Measurements from ENCODE around the gene ITPR3.

The ITPR3 gene

DNA sequence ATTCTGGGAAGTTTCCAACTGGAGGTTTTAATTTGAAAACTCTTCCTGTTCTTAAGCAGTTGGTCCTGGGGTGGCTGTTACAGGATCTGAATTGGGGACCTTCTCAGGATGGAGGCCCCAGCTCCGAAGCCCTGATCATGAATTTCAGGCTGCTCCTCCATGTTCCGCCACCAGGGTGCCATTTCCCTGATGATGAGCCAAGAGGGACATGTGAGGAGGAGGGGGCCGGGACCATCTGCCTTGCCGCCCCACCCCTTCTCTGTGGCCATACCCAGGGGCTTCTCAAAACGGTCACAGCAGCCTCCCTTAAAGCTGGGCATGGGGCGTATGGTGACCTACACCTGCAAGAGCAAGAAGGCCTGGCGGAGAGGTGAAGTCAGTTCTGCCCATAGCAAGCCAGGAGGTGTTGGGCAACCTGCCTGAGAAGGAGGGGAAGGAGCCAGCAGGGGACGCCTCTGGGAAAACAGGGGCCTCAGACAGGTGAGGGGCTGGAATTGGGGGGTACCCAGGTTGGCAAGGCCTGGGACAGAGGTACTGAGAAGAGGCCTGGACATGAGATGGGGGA, 37.4 kb upstream of the ITPR3 start:
- Mint-ChIP-seq H3K36me3 (ENCODE audit: low read depth) (no peaks in the 10 kb centered on the region), H3K27ac (no peak overlapping the region), H3K27me3 (ENCODE audit: low read depth, poor library complexity) (peaks cover 7% of the 10 kb centered on the region), H3K4me1 (peaks cover 18% of the 10 kb centered on the region), H3K4me3 (no peak overlapping the region), H3K9me3 (no peaks in the 10 kb centered on the region)
- peak; percentile 47 for DNase-seq
- TF ChIP-seq, protein P1, sequence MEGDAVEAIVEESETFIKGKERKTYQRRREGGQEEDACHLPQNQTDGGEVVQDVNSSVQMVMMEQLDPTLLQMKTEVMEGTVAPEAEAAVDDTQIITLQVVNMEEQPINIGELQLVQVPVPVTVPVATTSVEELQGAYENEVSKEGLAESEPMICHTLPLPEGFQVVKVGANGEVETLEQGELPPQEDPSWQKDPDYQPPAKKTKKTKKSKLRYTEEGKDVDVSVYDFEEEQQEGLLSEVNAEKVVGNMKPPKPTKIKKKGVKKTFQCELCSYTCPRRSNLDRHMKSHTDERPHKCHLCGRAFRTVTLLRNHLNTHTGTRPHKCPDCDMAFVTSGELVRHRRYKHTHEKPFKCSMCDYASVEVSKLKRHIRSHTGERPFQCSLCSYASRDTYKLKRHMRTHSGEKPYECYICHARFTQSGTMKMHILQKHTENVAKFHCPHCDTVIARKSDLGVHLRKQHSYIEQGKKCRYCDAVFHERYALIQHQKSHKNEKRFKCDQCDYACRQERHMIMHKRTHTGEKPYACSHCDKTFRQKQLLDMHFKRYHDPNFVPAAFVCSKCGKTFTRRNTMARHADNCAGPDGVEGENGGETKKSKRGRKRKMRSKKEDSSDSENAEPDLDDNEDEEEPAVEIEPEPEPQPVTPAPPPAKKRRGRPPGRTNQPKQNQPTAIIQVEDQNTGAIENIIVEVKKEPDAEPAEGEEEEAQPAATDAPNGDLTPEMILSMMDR (IDR thresholded peaks at IDR 0.05): peak; percentile 31

GRCh38 chr6:33584700-33585402, 36.3 kb upstream of the ITPR3 start:
- peaks cover 11% of the 10 kb centered on the region for H3K27me3 Mint-ChIP-seq (ENCODE audit: low read depth, poor library complexity)
- H3K9me3 Mint-ChIP-seq: no peaks in the 10 kb centered on the region
- DNase-seq: no peak
- no peaks in the 10 kb centered on the region for H3K36me3 Mint-ChIP-seq (ENCODE audit: low read depth)
- TF ChIP-seq, protein P1 (IDR thresholded peaks at IDR 0.05): no peak
- H3K4me1 Mint-ChIP-seq: peaks cover 13% of the 10 kb centered on the region
- H3K27ac Mint-ChIP-seq: no peak overlapping the region
- no peak overlapping the region for H3K4me3 Mint-ChIP-seq

DNA sequence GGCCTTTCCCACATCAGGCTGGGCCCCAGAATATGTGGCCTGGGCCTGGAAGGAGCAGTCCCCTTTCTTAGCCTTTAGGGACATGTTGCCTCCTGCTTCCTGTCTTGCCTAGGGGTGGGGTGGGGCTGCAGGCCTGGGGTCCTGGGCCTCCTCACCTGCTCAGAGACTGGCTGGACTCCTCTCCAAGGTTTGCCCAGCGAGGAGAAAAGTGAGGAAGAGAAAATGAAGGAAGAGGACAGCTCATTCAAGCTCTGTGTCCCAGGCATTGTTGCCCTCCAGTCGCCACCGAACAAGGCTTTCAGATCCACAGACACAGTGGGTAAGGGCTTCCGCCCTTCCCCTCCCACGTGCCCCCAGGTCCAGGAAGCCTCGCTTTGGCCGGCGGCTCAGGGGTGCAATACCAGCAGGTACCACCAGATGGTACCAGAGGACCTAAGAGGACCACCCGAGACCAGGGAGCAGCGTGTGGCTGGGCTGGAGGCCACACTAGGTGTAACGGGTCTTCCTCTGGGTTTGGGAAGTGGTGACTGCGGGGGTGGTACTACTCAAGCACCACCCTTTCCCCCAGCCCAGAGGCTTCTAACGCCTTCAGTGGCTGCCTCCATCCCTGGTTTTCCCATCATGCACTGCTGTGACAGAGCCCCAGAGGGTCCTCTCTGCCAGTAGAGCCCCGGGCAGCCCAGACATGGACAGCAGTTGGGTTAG, 35.6 kb upstream of the ITPR3 start:
- peaks cover 11% of the 10 kb centered on the region for H3K4me1 Mint-ChIP-seq
- no peak overlapping the region for H3K27ac Mint-ChIP-seq
- TF ChIP-seq, protein P1 (IDR thresholded peaks at IDR 0.05): peak; percentile 86
- DNase-seq: peak; percentile 83
- no peak overlapping the region for H3K4me3 Mint-ChIP-seq
- H3K36me3 Mint-ChIP-seq (ENCODE audit: low read depth): no peaks in the 10 kb centered on the region
- H3K27me3 Mint-ChIP-seq (ENCODE audit: low read depth, poor library complexity): peaks cover 12% of the 10 kb centered on the region
- no peaks in the 10 kb centered on the region for H3K9me3 Mint-ChIP-seq

DNA sequence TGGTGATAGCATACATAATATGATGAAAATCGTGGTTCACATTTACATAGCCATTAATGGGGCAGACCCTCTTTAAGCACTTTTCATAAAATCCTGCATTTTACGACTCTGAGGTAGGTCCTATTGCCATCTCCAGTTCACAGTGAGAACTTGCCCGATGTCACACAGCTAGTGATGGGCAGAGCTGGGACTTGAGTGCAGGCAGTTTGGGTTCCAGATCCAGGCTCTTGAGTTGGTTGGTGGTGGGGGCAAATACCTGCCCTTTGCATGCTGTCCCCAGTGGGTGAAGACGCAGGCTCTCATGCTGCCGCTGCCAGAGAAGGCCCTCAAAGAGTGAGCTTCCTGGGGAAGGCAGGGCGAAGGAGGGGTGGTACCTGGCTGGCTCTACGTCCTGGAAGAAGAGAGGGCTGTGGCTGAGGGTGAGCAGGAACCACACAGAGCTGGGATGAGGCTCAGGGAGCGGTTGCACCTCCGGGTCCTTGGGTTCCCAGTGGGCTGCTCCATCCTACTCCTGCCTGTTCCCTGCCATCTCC, 34.9 kb upstream of the ITPR3 start:
- no peaks in the 10 kb centered on the region for H3K36me3 Mint-ChIP-seq (ENCODE audit: low read depth)
- no peak for DNase-seq
- no peaks in the 10 kb centered on the region for H3K9me3 Mint-ChIP-seq
- TF ChIP-seq, protein P1 (IDR thresholded peaks at IDR 0.05): no peak
- no peak overlapping the region for H3K27ac Mint-ChIP-seq
- H3K27me3 Mint-ChIP-seq (ENCODE audit: low read depth, poor library complexity): peaks cover 12% of the 10 kb centered on the region
- peaks cover 18% of the 10 kb centered on the region for H3K4me1 Mint-ChIP-seq
- no peak overlapping the region for H3K4me3 Mint-ChIP-seq

DNA sequence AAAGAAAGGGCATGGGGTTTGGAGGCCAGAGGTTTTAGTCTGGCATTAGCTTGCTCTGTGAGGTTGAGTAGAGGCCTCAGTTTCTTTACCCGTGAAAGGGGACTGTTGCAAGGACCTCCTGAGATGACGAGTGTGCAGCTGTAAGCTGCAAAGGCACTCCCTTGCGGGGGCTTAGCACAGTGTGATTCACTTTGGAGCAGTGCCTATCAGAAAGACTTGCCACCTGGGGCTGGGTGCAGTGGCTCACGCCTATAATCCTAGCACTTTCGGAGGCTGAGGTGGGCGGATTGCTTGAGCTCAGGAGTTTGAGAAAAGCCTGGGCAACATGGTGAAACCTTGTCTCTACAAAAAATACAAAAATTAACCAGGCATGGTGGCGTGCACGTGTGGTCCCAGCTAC, 33.6 kb upstream of the ITPR3 start:
- DNase-seq: no peak
- peaks cover 16% of the 10 kb centered on the region for H3K27me3 Mint-ChIP-seq (ENCODE audit: low read depth, poor library complexity)
- H3K36me3 Mint-ChIP-seq (ENCODE audit: low read depth): no peaks in the 10 kb centered on the region
- no peak overlapping the region for H3K4me3 Mint-ChIP-seq
- TF ChIP-seq, protein P1 (IDR thresholded peaks at IDR 0.05): no peak
- H3K4me1 Mint-ChIP-seq: peaks cover 29% of the 10 kb centered on the region
- H3K27ac Mint-ChIP-seq: no peak overlapping the region
- H3K9me3 Mint-ChIP-seq: no peaks in the 10 kb centered on the region

Data from nephron progenitor cell (in vitro differentiated cells).